Midbrain (tissue), 1 donor: Measurements from ENCODE around the gene LRIT1.
"Not testable (repeated sequence)": the region's sequence is repeated elsewhere in the genome, so short reads cannot be mapped to it uniquely, and the experiment has no call there.

Experiments used
- DNase-seq: peaks from one replicate; lab custom pipeline; 2025; lab: John Stamatoyannopoulos, UW

Gene LRIT1, protein sequence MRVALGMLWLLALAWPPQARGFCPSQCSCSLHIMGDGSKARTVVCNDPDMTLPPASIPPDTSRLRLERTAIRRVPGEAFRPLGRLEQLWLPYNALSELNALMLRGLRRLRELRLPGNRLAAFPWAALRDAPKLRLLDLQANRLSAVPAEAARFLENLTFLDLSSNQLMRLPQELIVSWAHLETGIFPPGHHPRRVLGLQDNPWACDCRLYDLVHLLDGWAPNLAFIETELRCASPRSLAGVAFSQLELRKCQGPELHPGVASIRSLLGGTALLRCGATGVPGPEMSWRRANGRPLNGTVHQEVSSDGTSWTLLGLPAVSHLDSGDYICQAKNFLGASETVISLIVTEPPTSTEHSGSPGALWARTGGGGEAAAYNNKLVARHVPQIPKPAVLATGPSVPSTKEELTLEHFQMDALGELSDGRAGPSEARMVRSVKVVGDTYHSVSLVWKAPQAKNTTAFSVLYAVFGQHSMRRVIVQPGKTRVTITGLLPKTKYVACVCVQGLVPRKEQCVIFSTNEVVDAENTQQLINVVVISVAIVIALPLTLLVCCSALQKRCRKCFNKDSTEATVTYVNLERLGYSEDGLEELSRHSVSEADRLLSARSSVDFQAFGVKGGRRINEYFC

DNA sequence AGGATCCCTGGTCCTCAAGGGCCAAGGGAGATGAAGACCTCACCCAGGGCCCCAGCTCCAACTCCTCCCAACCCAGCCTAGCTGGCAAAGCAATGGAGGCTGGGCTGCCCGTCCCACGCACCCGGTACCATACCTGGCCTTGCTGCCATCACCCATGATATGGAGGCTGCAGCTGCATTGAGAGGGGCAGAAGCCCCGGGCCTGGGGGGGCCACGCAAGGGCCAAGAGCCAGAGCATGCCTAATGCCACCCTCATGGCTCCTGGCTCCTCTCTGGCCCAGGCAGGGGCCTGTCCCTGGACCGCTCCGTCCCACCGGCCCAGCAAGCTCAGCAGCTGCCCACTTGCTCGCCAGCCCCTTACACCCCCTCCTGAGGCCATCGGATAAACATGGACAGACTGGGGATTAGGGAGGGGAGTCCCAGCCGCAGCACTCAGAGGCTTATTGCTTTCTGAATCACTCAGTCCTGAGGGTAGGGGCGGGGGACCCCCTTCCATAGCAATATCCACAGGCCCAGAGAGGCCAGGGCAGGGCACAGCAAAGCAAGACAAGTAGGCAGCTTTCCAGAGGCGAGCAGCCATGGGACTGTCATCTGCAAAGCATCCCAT lies at the start of gene LRIT1:
LRIT1 (minus strand) TSS at position 362 of the 606 bp plus-strand sequence; CDS start at position 255, 107 bp downstream.
- DNase-seq = no peak

DNA sequence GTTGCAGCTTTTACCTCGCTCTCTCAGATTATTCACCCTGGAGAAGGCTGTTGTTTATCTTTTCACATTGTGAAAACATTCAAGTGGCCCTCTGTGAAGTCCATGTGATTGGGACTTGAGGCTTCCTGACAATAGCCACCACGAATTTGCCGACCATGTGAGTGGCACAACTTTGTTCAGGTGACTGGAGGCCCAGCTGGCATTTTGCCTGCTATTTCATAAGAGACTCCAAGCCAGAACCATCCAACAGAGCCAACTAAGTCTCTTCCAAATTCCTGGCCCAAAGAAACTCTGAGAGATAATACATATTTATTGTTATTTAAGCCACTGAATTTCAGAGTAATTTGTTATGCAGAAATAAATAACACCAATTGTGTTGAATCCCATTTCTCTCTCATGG lies 48.9 kb upstream of the LRIT1 start:
- DNase-seq = no peak

DNA sequence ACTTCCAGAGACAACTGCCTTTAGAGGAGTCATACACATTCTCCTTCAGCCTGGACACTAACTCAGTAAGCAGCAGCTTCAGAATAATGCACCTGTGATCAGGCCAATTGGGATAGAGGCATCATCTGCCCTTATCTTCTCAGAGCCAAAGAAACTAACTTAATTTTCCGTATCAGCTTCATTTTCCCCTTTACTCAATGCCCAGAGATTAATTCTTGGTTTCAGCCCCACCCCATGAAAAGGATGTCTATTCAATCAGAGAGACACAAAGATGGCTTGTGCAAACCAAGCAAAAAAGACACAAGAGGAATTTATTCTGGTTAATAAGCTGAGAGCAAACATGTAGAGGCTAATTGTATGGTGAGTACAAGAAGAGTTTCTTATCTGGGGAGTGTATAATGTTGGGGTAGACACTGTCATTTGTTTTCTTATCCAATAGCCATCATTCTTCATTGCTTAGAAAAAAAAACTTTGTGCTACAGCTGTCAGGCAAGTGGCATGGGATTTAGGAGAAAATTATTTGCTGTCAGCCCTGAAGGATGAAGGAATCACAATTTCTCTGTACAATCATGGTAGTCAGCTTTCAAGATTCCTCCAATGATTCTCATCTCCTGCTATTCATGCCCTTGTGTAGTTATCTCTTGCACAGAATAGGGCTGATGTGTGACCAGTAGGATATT lies 48.3 kb upstream of the LRIT1 start:
- DNase-seq = peak; percentile 2

DNA sequence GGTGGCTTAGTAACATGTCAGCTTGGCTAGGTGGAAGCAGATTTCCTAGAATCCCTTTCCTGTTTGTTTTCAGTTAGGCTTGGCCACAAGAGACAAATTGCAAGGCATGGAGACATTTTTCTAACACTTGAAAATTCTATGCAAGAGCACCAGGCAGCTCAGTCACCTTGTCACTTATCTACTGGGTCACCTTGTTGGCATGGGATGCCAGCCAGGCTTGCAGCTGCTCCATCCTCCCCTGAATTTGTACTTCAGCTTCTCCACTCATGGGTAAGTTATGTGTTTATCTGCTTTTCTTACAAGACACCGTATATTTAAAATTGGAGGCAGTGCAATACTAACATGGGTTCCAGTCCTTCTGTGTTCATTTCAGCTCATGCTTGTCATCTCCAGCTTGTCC lies 46.8 kb upstream of the LRIT1 start:
- DNase-seq = no peak

DNA sequence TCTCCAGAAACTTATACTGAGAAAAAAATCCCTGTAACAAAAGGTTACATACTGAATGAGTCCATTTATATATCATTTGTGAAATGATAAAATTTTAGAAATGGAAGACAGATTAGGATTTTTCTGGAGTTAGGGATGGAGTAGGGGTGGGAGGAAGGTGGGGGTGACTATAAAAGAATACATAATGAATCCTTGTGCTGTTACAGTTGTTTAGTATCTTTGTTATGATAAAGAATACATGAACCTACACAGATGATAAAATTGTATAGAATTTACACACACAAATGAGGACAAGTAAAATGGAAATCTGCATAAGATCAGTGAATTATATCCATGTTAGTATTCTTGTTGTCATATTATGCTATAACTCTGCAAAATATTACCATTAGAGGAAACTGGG lies 45.3 kb upstream of the LRIT1 start:
- DNase-seq = no peak

DNA sequence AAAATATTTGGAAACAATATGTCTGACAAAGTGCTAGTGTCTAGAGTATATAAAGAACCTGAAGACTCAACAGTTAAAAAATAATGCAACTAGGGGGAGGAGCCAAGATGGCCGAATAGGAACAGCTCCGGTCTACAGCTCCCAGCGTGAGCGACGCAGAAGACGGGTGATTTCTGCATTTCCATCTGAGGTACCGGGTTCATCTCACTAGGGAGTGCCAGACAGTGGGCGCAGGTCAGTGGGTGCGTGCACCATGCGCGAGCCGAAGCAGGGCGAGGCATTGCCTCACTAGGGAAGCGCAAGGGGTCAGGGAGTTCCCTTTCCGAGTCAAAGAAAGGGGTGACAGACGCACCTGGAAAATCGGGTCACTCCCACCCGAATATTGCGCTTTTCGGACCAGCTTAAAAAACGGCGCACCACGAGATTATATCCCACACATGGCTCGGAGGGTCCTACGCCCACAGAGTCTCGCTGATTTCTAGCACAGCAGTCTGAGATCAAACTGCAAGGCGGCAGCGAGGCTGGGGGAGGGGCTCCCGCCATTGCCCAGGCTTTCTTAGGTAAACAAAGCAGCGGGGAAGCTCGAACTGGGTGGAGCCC lies 38.6 kb upstream of the LRIT1 start:
- DNase-seq = not testable (repeated sequence)

DNA sequence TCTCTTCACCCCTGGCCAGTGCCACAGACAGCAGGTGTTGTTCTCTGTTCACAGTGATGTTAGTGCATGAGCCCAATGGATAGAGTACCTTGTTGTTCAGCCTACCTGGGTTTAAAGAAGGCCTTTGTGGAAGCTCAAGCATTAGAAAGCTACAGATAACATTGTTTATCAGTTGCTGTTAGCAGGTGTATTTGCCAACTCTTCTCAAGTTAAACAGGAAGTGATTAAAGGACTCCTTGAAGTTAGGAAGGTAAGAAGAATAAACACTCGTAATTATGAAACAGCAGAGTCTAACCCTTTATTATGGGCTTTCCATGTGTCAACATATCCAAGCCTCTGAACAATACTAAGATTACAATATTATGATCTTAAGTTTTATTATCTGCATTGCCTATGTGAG lies 29.4 kb upstream of the LRIT1 start:
- no peak for DNase-seq

DNA sequence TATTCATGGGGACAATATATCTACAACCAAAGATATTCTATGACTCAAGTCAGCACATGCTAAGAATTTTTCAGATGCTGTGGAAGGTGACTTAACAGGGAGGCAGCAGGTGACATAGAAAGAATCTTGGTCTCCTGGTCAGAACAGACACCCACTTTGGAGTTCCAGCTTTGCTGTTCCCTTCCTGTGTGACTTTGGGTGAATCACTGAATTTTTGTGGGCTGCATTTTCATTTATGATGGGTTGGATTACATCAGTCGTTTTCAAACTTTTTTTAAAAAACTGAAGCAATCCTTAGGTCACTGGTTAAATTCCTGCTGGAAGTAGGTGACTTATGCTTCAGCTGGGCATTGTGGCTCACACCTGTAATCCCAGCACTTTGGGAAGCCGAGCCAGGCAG lies 28.4 kb upstream of the LRIT1 start:
- no peak for DNase-seq

DNA sequence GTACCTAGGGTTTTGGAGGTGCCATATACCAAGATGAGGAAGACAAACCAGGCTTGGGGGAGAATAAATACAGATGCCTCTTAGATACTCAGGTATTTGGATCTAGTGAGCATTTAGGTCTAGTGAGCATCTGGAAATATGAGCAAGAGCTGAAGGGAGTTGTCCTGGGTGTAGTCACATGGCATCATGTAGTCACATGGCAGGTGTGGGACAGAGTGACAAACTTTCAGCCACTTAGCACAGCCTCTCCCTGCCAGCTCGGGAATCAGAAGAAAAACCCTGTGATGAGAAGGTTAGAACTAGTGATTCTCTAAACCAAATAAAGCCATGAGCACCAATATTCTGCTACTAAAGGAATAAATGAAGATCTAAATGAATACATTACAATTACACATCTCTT lies 27.8 kb upstream of the LRIT1 start:
- DNase-seq = no peak

DNA sequence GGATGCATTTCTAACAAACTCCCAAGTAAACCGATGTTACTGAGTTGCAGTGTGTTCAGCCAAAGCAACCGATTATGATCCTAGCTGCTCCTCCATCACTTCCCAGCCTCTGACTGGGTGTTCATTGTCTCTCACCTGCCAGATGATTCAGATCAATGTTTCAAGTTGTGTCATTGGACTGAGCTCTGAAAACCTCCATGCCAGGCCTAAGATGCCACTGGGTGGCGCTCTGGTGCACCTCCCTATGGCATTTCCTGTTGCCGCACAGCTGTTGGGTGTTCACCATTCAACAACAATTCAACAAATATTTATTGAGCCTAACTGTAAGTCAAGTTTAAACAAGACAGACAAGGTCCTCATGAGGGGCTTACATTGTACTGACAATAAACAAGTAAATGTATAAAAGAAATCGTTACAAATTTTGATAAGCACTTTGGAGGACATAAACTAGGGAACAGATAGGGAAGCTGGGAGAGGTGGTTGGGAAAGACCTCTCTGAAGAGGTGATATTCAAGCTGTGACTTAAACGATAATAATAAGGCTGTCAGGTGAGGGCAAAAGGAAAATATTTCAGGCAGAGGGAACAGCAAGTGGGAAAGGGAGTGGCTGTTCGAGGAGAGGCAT lies 26.3 kb upstream of the LRIT1 start:
- DNase-seq = peak; percentile 18

DNA sequence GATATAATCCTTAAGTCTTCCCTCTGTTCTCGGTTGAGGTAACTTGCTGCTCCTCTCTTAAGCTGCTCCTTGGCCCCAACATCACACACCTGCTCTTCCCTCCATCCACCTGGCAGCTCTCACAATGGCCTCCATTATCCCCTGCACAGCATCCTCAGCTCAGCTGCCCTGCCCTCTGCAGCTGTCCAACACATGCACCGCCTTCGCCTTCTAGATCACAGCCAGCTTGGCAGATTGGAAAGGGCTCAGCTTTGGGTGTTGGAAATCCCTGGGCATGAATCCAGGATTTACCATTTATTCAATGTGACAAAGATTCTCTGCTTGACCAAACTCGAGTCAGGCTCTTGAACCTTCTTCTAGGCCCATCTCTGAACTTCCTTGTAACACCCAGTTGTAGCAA lies 24.1 kb upstream of the LRIT1 start:
- DNase-seq = no peak

DNA sequence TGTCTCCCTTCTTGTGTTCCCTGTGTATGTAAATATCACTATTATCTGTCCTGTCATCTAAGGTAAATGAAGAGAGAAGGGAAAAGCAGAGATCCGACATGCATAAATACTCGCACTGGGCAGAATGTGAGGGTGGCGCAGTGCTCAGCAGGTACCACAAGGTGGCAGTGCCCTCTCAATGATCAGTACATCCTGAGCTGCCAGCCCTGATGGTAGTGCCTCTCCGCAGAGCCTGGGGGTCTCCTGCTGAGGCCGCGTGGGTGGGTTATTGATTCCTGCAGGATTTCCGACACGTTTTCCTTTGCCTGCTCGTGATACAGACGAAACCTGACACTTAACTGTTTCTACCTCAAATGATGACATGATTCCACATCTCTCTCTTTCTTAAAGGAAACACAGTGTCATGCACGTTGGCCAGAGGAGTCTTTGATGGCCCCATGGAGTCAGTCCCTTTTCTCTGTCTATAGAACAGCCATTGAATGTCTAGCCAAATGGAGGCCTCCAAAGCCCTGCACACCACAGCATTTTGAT lies 23.3 kb upstream of the LRIT1 start:
- DNase-seq = peak; percentile 66

DNA sequence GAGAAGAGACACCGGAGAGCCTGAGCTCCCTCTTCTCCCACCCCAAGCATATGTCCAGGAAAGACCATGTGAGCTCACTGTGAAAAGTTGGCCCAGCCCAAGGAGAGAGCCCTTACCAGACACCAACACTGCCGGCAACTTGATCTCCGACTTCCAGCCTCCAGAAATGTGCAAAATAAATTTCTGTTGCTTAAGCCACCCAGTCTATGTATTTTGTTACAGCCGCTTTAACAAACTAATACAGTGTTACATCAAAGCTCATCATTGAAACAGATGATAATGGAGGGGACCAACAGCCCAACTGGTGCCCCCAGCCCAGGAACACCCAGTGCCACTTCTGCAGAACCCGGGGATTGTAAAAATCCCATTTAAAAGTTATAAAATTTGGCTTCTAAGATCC lies 22.4 kb upstream of the LRIT1 start:
- no peak for DNase-seq

DNA sequence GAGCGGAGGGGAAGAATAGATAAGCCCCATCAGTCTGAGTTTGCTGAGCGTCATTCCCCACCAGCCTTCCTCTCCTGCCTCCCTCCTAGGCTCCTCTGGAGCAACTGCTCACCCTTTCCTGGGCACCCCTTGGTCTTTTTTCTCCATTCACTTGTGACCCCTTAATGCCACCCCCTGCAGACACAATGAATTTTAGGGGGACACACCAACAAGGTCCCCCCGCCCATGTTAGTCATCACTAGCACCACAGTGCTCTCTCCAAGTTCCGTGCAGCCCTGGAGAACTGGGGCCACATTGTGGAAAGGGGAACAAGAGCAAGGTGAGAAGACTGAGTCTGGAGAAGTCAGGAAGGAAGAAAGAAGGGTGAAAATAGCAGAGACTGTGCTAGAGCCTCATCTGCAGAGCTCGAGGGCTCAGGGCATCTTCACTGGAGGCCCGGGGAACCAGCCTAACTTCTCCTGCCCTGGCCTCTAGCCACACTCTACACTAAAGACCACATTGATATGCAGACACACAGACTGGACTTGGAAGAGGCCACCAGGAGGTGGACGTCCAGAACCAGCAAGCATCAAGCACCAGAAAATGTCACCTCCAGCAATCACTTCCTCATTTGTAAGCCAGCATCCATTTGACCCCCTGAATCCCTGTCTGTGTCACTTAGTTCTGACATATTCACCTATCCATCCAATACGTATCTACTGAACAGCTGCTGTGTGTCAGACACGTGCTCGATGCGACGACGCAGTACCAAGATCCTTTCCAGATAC lies 21.0 kb upstream of the LRIT1 start:
- no peak for DNase-seq

DNA sequence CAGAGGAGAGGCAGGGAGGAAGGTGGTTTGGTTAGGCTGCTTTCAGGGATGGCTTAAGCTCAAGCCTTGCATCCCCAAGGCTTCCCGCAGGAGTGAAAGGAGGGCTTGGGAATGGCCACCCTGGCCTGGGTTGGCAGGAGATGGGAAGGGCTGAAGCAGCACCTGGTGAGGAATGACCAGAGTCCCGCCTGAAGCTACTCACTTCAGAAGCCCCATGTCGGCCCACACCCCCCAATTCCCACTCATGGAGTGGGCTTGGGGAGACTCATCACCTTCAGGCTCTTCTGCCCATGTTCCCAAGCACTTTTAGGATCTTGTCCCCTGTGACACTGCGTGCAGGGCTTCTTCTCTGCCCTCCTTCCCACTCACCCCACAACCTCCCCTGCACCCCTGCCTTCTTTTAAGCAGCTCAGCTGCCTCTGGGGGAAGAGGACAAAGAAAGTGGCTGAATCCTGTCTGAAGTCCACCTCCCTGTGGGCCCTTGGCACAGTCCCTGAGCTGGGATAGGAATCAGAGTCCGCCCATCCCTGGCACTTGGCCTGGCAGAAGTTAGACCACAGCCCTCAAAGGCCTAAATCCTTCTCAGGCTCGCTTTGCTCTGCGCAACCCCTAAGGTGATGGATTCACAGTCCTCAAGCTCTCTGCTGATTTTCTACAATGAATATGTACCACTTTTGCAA lies 20.0 kb upstream of the LRIT1 start:
- DNase-seq = no peak

DNA sequence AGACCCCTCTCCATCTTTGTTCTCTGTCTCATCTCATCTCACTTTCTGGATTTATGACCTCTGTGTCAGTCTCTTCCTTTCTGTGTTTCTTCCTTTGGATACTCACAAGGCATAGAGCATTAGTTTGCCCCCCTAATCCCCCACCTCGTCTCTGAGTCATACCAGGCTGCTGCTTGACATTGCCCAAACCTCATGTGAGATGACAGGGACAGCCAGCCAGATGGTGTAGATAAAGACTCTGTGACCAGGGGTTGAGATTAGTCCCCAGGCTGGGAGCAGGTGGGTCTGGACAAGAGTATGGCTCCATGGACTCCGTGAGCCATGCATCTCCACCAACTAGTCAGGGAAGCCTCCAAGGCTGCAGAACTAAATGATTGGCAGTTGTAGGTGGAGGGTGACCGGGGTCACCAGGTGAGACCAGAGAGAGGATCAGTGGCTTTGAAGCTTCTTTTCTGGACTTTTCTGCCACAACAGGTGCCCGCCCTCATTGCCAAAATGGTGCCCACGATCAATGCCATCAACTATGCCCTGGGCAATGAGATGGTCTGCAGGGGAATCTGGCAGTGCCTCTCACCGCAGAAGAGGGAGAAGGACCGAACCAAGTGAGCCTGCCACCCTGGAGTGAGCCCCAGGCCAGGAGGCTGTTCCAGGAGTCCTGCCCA lies 16.8 kb upstream of the LRIT1 start:
- no peak for DNase-seq

DNA sequence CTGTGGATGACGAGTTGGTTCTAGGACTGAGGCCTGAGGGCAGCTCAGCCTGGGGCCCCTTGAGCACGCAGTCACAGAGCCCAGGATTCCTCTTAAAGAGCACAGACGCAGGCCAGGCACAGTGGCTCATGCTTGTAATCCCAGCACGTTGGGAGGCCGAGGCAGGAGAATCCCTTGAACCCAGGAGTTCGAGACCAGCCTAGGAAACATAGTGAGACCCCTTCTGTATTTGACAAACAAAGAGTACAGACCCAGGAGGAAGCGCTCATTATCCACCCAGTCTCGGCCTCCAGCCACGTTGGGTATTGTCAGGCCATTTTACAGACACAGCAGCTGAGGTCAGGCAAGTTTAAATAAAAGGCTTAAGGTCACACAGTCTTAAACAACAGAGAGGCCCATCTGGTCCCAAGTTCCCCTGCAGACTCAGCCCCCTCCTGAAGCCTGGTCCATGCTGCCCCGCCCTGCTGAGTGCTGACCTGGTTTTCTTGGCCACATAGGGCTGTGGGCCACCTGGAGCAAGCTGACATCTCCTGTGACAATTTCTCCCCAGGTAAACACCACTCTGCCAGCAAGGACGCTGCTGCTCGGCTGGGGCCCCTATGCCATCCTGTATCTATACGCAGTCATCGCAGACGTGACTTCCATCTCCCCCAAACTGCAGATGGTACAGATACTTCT lies 16.1 kb upstream of the LRIT1 start:
- no peak for DNase-seq

DNA sequence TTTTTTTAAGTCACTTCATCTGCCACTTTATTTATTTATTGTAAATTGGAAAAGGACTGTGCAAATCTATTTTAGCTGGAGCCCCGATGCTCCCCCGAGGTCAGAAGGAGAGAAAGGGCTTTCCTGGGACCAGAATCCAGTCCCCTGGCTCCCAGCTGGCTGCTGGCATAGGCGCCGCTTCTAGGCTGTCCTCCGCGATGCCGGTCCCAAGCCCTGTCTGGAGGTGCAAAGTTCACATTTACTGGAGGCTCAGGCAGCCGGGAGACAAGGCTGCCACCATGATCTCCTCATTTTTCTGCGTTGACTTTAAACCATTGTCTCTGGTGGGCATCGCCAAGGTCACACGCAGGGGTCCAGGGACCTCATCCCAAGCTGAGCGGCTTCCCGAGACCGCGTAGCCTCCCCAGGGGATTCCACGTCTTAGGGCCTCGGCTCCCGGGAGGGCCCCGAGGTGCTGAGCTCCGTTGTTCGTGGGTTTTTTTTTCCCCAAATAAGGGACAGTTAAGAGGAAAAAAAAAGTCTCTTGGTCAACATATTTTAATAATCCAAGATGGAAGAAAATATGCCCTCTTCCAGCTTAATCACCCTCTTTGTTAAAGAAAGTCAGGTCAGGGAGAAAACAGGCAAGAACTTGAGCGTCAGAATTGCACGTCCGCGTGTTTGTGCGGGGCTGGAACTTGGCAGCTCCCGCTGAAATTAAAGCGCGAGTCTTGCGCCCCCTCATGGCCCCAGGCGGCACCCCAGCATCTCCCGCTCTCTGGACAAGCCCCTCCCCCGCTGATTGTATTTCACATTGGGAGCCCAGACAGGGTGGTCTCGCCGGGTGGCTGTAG lies 15.4 kb upstream of the LRIT1 start:
- peak; percentile 70 for DNase-seq
